Stomach (tissue), 4 donors: ENCODE results near the gene CCDC88C.

Source experiments
- EP300 ChIP-seq: sonication (generic); formaldehyde crosslinking; IDR thresholded peaks from one replicate; pipeline ENCODE4 v1.6.1; 2017; ENCODE audit warnings: antibody characterized with exemption
- POLR2AphosphoS5 ChIP-seq, 3 donors: sonication (generic); formaldehyde crosslinking; IDR thresholded peaks; one replicate each; pipeline ENCODE4 v1.6.1; 2016; ENCODE audit warnings: antibody characterized with exemption in 3 of 3
- TF ChIP-seq, protein P1 (sequence below), 7 experiments: fragments of 450-650 bp in 4 of 7; fragments of 200-600 bp in 3 of 7; sonication (generic) in 3 of 7; IDR thresholded peaks; one replicate each; pipeline ENCODE4 v1.5.1; 2016 to 2019; ENCODE audit warnings: antibody characterized with exemption in 7 of 7, control low read depth in 2 of 7, mild to moderate bottlenecking in 1 of 7

DNA sequence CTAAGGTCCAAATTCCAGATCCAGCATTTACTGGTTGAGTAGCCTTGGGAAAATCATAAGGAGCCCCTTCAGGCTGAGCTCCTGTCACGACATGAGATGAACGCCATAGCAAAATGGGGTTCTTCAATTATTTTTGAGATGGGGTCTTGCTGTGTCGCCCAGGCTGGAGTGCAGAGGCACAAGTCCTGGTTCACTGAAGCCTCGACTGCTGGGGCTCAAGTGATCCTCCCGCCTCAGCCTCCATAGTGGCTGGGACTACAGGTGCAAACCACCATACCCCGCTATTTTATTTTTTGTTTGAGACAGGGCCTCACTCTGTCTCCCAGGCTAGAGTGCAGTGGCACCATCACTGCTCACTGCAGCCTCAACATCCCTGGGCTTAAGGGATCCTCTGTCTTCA, 147.4 kb downstream of the CCDC88C start:
- TF ChIP-seq, protein P1, sequence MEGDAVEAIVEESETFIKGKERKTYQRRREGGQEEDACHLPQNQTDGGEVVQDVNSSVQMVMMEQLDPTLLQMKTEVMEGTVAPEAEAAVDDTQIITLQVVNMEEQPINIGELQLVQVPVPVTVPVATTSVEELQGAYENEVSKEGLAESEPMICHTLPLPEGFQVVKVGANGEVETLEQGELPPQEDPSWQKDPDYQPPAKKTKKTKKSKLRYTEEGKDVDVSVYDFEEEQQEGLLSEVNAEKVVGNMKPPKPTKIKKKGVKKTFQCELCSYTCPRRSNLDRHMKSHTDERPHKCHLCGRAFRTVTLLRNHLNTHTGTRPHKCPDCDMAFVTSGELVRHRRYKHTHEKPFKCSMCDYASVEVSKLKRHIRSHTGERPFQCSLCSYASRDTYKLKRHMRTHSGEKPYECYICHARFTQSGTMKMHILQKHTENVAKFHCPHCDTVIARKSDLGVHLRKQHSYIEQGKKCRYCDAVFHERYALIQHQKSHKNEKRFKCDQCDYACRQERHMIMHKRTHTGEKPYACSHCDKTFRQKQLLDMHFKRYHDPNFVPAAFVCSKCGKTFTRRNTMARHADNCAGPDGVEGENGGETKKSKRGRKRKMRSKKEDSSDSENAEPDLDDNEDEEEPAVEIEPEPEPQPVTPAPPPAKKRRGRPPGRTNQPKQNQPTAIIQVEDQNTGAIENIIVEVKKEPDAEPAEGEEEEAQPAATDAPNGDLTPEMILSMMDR (IDR thresholded peaks at IDR 0.05): no peak
- TF ChIP-seq POLR2AphosphoS5 (IDR thresholded peaks at IDR 0.05): no peak
- no peak for TF ChIP-seq EP300
